ENCODE results near the gene NEAT1.

The NEAT1 gene

DNA sequence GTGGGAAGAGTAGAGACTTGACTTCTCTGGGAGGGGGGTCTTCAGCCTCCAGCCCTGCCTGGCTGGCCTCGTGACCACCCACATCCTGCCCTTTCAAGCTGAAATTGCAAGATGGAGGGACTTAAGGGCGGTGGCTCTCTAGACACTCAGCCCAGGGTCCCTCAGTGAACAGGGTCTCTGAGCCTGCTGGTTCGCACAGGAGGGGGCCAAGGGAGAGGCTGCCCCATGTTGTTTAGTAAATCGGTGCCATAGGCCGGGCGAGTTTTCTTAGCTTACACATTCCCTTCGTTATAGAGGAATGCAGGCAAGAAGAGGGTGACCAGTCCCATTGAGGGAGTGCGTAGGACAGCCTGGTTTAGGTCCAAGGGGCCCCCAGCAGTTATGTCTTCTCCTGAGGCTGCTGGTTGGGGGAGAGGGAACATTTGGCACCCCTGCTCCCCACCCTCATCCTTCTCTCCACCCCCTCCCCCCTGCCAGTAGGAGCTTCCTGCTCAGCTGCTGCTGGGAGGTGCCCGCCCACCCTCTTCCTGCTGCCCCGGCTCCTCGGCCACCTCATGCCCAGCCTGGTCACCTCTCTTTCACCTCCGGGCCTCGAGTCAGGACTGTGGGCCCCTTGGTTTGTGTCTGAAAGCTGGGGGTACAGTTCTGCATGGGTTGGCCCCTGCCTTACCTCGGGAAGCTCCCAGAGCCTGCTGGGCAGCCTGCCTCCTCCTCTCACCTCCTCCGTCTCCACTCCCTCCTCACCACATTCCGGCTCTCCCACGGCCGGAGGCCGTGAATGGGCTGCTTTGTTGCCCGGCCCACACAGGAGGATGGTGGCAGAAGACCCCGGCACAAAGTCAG lies 32.3 kb upstream of the NEAT1 start:
- DNase-seq (ENCODE audit: insufficient read length, low spot score) (no peak), FAIRE-seq (no peak)
- TF ChIP-seq, protein P1, sequence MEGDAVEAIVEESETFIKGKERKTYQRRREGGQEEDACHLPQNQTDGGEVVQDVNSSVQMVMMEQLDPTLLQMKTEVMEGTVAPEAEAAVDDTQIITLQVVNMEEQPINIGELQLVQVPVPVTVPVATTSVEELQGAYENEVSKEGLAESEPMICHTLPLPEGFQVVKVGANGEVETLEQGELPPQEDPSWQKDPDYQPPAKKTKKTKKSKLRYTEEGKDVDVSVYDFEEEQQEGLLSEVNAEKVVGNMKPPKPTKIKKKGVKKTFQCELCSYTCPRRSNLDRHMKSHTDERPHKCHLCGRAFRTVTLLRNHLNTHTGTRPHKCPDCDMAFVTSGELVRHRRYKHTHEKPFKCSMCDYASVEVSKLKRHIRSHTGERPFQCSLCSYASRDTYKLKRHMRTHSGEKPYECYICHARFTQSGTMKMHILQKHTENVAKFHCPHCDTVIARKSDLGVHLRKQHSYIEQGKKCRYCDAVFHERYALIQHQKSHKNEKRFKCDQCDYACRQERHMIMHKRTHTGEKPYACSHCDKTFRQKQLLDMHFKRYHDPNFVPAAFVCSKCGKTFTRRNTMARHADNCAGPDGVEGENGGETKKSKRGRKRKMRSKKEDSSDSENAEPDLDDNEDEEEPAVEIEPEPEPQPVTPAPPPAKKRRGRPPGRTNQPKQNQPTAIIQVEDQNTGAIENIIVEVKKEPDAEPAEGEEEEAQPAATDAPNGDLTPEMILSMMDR (IDR thresholded peaks at IDR 0.05; ENCODE audit: insufficient read depth, missing control alignments) = no peak

DNA sequence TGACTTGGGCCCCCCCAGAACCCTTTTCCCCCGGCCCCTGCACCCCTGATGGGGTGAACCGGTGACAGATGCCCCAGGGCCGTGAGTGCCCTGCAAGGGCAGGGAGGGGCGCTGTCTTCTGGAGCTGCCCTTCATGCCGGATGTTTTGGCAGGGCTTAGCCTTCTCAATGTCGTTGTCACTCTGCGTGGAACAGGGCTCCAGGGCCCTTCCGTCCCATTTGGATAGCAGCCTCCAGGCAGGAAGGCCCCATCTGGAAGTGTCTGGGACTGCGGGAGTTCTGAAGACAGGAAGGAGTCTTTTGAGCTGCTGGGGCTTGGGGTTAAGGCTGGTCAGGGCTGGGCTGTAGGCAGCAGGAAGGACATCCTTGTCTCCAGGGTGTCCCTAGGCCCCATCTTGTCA lies 31.6 kb upstream of the NEAT1 start:
- DNase-seq (ENCODE audit: insufficient read length, low spot score) (no peak), FAIRE-seq (no peak)
- TF ChIP-seq, protein P1 (IDR thresholded peaks at IDR 0.05; ENCODE audit: insufficient read depth, missing control alignments) = no peak

DNA sequence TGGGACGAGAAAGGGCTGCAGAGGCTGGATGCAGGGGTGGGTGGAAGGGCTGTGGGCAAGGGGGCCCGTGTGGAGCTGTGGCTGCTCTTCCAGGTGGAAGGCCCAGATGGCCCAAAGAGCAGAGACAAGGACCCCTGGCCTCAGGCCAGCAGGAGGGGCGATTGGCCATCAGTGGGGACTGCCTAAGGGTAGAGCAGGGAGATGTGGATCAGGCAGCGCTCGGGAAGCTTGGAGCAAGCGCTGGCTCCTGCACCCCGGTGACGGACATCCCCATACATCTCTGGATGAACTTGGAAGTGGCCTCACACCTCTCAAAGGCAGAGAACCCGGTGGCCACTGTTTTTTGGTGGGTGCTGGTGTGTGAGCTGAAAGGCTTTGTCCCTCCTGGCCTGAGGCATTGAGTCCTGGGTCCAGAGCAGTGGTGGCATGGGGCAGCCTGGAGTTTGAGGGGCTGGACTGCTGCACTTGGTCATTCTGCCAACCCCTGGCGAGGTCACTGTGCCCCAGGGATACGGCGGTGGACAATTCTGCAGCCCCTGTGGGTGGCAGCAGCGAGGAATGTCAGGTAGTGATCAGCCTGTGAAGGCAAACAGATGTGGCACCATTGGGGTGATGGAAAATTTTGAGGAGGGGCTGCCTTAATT lies 30.3 kb upstream of the NEAT1 start:
- FAIRE-seq (no peak), DNase-seq (ENCODE audit: insufficient read length, low spot score) (no peak)
- TF ChIP-seq, protein P1 (IDR thresholded peaks at IDR 0.05; ENCODE audit: insufficient read depth, missing control alignments) = no peak

DNA sequence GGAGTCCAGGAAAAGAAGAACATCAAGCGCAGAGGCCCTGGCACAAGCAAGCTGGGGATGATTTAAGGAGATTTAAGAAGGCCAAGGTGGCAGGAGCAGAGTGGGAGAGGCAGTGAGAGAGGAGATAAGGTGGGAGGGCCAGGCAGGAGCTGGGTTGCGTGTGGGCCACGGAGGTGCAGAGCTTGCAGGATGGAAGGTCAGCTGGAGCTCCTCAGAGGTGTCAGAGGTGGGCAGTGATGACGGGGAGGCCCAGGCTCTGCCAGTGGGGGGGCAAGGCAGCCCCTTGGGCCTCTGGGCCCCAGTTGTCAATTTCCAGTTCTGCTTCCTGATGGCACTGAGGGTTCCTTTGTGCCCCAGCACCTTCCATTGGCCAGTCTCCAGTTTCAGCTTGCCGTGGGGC lies 29.7 kb upstream of the NEAT1 start:
- TF ChIP-seq, protein P1 (IDR thresholded peaks at IDR 0.05; ENCODE audit: insufficient read depth, missing control alignments) = no peak
- no peak for FAIRE-seq
- DNase-seq (ENCODE audit: insufficient read length, low spot score) = no peak

DNA sequence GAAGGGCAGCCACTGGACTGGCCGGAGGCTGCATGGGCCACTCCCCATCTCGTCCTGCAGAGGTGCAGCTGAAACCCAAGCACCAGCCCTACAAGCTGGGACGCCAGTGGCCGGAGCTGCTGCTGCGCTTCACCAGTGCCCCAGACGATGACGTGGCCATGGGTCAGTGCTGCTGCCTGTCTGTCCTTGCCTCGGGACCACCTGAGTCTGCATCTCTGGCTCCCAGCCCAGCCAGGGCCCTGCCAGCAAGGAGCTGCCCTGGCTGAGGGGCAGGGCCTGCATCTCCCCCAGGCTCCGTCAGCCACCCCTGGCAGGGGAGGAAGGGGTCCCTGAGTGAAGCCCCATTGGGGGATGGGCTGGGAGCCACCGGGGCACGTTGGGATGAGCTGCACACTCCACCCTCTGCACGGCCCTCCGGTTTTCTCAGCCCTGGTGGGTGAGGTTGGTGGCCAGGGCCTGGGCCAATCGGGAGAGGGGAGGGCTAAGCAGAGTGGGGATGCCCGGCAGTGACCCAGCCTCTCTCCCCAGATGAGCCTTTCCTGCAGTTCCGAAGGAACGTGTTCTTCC lies 29.0 kb upstream of the NEAT1 start:
- TF ChIP-seq, protein P1 (IDR thresholded peaks at IDR 0.05; ENCODE audit: insufficient read depth, missing control alignments) = no peak
- no peak for FAIRE-seq

DNA sequence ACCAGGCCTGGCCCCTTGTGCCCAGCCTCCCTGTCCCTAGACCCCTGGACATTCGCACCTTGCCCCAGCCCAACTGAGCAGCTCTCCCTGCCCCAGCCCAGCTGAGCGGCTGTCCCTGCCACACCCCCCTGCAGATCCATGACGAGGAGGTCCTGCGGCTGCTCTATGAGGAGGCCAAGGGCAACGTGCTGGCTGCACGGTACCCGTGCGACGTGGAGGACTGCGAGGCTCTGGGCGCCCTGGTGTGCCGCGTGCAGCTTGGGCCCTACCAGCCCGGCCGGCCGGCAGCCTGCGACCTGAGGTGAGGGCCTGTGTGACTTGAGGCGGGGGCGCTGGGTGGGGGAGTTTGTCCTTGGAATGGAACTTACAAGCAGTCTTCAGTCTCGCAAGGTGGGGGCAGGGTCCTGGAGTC lies 28.5 kb upstream of the NEAT1 start:
- no peak for DNase-seq (ENCODE audit: insufficient read length, low spot score)
- FAIRE-seq = no peak
- TF ChIP-seq, protein P1 (IDR thresholded peaks at IDR 0.05; ENCODE audit: insufficient read depth, missing control alignments) = no peak

More for the DNA sequence above, 29.0 kb upstream of the NEAT1 start:
- no peak for DNase-seq (ENCODE audit: insufficient read length, low spot score)
